GM19328 (cell line): ENCODE results near the gene LRRFIP2.
"Not testable (repeated sequence)": the region's sequence is repeated elsewhere in the genome, so short reads cannot be mapped to it uniquely, and the experiment has no call there.

Source experiments
- ATAC-seq: cut with Tn5 transposase; IDR thresholded peaks from one replicate; pipeline ENCODE4 v1.9.1; 2021; ENCODE audit warnings: mild to moderate bottlenecking, moderate library complexity; ENCODE audit not compliant: unreplicated experiment

Gene LRRFIP2

DNA sequence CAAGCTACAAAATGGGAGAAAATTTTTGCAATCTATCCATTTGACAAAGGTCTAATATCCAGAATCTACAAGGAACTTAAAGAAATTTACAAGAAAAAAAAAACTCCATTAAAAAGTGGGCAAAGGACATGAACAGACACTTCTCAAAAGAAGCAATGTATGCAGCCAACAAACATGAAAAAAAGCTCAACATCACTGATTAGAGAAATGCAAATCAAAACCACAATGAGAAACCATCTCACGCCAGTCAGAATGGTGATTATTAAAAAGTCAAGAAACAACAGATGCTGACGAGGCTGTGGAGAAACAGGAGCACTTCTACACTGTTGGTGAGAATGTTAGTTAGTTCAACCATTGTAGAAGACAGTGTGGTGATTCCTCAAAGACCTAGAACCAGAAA is 27.5 kb downstream of the LRRFIP2 start:
- not testable (repeated sequence) for ATAC-seq

DNA sequence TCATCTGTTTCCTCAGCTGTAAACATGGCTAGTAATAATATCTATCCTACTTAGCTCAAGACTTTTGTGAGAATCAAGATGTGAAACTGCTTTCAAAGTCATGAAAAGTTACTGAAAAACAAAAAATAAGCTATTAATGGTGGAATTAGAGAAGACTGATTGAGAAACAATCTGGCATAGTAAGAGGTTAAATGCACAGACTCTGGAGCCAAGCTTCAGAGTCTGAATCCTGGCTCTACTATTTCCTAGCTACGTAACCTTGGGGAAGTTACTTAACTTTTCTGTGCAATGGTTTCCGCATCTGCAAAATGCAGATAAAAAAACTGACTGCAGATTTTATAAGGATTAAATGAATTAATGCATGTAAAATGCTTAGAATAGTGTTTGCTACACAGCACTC is 28.8 kb downstream of the LRRFIP2 start:
- no peak for ATAC-seq

DNA sequence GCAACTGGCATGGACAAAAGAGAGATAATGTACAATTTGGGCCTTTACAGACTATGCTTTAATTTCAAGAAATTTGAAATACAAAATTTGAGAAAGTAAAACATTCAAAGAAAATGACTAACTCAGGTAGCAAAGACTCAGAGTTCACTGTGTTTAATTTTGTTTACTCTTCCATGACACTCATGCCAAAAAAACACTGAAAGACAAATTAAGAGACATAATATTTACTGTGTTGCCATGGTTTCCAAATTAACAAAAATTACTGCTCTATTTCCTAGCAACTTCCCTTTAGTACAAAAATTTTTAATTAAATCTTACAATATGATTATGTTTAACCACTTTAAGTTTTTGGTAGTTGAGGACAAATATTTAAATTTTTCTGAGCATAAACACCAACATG is 29.6 kb downstream of the LRRFIP2 start:
- ATAC-seq: no peak

DNA sequence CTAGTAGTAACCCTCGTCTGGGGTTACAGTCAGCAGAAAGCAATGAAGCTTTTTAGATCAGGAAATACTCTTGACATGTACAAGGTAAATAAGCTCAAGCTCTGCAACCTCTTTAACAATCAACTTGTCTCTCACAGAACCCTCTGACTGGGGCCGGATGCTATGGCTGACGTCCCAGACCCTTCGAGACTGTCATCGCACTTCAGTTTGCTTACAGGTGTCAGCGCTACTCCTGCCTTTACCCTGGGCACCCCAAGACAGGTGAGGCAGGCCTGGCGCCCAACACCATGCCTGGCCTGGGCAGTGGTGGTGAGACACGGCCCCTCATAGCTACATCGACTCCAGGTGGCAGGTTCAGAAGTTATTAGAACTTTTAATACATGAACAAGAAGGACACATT is 30.6 kb downstream of the LRRFIP2 start:
- ATAC-seq: no peak

DNA sequence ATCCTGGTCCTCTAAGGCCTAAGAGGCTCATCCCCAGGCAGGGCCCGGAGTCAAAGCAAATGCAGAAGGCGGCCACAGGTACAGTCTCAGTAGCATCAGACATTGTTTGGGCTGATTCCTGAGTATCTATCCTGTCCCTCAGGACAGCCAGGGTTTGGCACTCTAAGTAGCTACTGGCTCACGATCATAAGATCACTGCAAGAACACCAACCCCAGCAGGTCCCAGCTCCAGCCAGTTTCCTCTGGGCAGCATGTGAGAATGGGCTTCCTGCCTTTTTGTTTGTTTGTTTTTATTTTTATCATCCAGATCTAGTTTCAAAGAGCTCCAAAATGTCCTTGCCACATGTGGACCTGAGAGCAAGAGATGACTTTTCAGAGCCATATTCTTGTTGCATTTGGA is 32.7 kb downstream of the LRRFIP2 start:
- no peak for ATAC-seq

DNA sequence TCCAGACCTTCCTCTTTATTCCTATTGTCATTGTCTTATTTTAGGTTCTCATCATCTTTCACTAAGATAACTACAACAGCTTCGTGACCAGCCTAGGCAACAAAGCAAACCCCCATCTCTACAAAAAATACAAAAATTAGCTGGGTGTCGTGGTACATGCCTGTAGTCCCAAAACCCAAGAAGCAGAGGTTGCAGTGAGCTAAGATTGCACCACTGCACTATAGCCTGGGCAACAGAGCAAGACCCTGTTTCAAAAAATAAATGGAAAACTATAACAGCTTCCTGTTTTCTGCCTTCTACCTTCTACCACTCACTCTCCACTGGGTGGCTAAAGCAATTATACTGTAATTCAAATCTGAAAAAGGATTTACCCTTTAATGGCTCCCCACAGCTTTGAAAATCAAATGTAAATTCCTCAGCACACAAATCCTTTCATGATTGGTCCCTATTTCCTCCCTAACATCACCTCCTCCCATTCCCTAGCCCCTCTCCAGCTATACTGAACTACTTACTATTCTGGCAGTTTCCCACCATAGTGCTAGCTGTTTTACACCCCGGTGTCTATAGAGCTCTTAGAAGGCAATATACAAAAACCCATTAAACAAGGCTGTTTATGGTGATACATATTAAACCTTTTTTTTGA is 33.4 kb downstream of the LRRFIP2 start:
- no peak for ATAC-seq

DNA sequence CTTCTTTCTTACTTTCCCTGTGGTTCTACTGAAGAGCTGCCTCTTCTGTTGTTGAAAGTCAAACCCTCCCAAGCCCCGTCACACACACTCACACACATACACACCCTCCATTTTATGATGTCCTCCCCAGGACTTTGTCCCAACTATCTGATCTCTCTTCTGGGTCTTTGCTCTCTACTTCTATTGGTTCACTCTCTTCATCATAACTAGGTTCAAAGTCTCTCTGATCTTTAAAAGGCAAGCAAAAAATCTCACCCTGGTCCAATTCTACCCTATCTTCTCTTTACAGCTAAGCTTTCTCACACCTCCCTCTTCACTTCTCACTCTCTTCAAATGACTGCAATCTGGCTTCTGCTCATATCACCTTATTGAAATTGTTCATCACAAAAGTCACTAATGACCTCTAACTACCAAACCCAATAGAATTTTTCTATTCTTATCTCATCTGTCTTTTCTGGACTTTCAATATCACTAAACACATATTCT is 34.8 kb downstream of the LRRFIP2 start:
- ATAC-seq: no peak

DNA sequence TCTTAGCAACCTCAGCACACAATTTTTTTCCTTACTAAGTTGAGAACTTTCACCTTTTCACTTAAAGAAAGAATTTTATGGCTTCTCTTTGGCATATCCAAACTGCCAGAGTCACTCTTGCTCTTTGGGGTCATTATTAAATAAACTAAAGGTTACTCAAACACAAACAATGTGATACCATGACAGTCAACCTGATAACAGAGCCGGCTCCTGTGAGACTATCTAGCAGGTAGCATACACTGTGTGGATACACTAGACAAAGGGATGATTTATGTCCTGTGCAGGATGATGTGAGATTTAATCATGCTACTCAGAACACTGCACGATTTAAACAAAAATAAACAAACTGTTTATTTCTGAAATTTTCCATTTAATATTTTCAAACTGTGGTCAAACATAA is 35.6 kb downstream of the LRRFIP2 start:
- ATAC-seq: no peak

DNA sequence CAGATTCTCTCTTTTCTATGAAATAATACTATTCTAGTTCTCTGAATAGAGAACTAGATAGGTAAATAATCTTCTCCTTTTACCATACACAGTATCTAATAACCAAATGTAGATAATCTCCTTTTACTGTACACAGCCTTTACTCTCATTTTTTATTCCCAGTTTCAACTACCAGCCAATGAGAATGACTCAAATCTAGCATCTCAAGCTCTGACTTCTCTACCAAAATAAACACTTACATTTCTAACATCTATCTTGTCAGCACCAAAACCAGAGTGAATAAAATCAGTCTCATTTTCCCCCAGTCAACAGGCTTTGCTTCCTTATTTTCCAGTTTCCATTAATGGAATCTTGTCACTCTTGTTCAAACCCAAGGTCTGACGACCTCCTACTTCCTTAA is 36.9 kb downstream of the LRRFIP2 start:
- no peak for ATAC-seq

DNA sequence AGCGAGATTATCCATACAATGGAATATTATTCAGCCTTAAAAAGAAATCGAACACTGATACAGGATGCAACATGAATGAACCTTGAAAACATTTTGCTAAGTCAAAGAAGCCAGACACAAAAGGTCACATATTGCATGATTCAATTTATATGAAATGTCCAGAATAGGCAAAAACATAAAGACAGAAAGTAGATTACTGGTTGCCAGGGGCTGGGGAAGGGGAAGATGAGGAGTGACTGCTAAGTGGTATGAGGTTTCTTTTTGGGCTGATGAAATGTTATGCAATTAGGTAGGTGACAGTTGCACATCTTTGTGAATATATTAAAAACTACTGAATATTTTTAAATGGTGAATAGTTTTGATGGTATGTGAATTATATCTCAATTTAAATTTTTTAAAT is 38.3 kb downstream of the LRRFIP2 start:
- no peak for ATAC-seq

DNA sequence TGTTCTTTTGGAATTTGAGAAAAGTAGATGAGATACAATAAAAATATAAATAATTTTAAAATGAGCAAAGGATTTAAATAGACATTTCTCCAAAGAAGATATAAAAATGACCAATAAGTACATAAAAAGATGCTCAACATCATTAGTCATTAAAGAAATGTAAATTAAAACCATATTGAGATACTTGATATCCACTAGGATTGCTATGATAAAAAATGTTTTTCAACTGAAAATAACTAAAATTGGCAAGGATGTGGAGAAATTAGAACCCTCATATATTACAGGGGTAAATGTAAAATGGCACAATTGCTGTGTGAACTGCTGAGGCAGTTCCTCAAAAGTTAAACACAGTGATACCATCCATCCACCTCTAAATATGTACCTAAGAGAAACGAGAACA is 38.8 kb downstream of the LRRFIP2 start:
- ATAC-seq: no peak

DNA sequence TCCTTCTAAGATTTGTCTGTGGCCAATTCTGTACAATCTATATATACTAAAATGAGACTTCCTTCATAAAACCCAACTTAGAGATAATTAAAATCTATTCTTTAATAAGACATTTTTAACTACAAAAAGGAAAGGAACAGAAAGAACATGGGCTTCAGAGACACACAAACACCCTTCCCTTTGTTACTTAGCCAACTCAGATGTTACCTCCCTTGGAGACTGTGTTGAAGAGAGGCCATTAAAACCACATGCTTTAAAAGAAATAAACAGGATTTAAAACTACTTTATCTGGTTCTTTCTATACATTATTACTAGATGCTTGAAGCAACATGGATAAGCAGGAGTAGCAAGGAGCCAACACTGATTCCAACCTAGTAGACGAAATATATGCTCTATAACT is 42.0 kb downstream of the LRRFIP2 start:
- ATAC-seq: no peak

DNA sequence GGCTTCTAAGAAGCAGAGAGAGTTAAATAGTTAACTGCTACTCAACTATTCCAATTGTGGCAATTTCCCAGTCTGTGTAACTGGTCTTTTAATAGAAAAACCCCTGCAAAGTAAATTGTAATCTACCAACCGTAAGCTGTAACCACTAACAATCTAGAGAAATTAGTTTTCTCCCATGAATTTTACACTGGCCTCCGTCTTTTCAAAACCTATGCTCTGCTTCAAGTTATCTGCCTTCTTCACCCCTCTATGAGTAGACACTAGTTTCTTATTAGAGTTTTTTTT is 42.6 kb downstream of the LRRFIP2 start:
- ATAC-seq: no peak

DNA sequence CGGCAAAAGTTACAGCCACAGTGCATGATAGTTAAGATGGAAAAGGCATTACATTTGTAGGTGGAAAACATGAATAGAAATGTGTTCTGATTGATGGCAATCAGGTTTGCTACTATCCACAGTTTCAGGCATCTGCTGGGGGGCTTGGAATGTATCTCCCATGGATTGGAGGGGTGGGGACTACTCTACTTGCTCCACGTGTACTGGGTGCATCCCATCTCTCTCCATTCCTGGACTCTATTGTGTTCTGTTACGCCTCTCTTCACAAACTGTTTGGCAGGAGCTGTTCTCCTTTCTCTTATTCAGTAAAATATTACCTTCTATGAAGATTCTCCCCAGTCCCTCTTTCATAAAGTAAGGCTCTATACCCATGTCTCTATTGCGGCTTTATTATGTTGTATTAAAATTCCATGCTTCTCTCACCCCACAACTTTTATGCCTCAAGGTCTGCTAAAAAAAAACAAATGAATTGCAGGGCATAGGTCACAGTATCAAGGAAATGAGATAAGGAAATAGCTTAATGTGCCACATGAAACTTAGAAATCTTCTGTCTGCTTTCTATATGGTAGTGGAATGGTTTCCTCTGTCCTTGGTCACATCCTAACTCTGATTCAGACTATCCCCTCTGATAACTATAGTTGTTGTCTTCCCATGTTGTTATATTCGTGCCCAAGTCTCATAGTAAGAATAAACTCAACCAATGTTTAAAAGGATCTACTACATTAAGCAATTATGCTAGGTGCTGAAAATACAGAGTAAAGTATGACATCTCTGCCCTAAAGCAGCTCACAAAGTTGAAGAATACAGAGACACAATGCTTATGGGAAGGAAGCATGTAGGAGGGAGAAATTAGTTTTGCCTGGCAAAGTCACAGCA is 43.2 kb downstream of the LRRFIP2 start:
- ATAC-seq: no peak

DNA sequence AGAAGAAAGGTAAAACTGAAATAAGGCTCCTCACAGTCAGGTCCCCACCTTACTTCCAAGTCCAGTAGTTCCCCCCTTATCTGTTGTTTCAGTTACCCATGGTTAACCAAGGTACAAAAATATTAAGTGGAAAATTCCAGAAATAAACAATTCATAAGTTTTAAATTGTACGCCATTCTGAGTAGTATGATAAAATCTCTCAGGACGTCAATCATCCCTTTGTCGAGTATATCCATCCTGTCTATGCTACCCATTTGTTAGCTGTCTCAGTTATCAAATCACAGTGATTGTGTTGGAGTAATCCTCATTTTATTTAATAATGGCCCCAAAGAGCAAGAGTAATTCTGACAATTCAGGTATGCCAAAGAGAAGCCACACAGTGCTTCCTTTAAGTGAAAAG is 43.9 kb downstream of the LRRFIP2 start:
- no peak for ATAC-seq

DNA sequence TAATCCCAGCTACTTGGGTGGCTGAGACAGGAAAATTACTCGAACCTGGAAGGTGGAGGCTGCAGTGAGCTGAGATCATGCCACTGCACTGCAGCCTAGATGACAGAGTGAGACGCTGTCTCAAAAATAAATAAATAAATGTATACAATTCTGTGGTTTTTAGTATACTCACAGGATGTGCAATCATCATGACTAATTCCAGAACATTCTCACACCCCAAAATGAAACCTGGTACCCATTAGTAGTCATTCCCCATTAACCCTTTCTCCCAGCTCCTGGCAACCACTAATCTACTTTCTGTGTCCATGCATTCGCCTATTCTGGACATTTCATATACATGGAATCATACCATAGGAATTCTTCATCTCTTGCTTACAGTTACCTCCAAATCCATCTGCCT is 44.5 kb downstream of the LRRFIP2 start:
- no peak for ATAC-seq

DNA sequence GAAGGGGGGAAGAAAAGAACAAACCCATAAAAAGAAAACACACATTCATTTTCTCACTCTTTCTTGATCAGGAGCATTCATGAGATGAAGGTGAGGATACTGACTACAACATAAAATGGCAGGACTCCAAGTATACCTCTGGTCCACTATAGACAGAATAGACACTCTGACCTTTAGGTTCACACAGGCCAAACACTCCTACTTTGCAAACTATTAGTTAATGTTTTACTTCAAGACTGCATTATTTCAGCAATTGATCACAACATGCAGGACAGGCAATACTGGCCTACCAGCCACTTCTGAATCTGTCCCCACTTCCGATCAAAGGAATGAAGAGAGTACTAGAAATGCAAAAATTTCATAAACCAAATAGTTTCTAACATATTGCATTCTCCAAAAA is 47.0 kb downstream of the LRRFIP2 start:
- ATAC-seq: no peak

DNA sequence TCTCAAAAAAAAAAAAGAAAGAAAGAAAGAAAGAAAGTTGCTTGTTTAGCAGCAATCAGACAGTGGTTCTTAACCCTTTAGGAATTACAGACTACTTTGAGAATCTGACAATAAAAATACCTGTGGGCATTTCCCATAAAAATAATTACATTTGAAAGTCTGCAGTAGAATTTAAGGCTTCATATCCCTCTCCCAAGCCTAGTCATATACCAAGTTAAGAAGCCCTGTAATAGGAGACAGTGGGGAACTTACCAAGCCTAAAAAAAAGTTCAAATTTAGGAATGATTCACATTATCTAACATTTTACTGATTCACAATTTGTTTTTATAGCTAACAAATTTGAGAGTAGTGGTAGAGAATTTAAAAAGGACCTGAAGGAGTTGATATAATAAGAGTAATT is 47.5 kb downstream of the LRRFIP2 start:
- no peak for ATAC-seq

DNA sequence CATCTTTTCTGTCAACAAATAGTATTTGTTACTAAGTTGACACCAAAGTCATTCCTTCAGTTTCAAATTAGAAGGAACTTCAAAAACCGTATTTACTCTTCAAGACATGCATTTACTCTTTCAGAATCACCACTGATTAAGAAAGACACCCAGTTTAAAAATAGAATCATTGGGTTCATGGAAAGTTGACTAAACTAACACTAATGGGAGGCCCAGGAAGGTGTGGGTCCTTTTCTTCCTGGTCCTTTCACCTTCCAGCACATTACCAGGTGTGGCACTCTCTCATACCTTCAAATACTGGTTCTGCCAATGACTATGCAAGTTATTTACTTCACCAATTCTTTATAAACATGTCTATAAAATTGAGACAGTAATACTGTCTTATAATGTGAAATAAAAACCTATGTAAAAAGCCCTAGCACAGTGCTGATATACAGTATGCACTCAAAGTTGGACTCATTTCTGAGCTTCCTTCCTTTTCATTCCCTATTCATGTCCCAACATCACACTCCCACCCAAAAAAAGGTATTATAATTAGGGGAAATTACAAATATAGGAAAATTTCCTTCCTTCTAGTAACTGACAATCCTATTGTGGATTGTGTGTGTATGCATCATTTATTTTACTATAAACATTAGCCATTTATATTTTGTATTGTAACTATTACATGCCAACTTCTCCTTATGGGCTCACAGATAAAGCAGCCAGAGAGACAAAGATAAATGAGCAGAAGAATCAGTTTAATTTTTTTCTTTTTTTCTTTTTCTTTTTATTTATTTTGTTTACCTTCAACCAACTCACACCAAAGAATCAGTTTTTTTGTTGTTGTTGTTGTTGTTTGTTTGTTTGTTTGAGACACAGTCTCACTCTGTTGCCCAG is 48.9 kb downstream of the LRRFIP2 start:
- no peak for ATAC-seq

DNA sequence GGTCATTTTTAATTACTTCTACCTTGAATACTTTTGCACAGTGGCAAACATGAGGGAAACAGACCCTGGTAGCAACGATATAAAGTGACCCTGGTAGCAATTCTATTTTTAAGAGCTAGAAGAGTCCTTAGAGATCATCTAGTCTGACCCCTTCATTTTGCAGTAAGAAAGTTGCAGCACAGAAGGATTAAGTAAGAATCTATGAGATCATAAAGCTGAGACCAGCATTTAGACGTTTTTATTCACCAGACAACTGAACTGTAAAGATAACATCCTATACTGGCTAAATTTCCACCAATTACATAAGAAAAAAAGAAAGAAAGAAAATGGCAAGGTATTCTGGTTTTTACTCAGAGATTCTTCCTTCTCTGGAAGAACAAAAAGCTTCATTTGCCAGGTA is 49.9 kb downstream of the LRRFIP2 start:
- ATAC-seq: no peak

DNA sequence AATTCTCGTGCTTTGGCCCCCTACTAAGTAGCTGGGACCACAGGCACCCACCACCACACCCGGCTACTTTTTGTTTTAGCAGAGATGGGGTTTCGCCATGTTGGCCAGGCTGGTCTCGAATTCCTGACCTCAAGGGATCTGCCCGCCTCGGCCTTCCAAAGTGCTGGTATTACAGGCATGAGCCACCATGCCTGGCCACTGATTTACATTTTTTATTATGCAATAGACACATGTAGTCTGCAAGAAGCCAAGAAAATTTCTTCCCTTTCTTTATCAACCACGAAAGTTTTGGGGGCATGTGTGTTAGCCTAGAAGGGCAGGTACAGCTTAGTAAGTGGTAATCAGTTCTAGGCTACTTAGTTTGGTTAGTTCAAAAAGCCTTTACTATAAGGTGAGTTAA is 51.1 kb downstream of the LRRFIP2 start:
- ATAC-seq: no peak

DNA sequence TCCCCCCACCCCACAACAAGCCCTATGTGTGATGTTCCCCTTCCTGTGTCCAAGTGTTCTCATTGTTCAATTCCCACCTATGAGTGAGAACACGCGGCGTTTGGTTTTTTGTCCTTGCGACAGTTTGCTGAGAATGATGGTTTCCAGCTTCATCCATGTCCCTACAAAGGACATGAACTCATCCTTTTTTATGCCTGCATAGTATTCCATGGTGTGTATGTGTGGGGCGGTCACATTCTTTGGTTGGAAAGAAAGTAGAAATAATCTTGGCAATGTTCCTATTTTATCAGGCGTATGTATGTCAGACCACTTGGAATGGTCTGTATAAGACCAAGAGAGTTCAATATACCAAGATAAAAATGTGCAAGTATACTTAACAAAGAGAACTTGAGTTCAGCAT is 52.3 kb downstream of the LRRFIP2 start:
- ATAC-seq: not testable (repeated sequence)
